Stimulated activated CD4-positive, alpha-beta T cell treated with anti-CD3 and anti-CD28 coated beads, Interleukin-1b, Interleukin-23, amount 100 ng/mL, for 4 hours (primary cell): ENCODE measurements around the gene DPEP2NB.
A peak's percentile ranks its signal among the peaks of the same experiment; 100 is the strongest.
"Not testable (repeated sequence)": the region's sequence is repeated elsewhere in the genome, so short reads cannot be mapped to it uniquely, and the experiment has no call there.

Experiments used
- DNase-seq, 2 donors: peaks; one replicate each; pipeline ENCODE4 v3.0.0-alpha.2; 2020; ENCODE audit warnings: low read depth in 2 of 2

The DPEP2NB gene

DNA sequence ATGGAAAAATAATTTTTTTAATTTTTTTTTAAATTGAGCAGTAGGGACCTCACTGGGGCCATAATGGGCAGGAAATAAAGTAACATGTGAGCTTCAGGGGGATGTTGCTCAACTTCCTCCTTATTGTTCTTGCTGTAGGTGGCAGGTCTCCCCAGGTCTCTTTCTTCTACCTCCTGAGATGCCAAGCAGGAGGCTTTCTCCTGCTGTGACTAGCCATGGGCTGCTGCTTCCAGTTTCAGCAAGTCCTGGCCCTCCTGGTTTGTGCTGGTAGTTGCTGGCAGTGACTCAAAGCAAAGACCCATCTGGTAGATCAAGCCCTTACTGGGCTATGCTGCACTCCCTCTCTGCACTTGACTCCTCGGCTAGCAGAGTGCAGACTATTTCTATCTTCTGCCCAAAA lies 2.3 kb downstream of the DPEP2NB start:
- no peak for DNase-seq

DNA sequence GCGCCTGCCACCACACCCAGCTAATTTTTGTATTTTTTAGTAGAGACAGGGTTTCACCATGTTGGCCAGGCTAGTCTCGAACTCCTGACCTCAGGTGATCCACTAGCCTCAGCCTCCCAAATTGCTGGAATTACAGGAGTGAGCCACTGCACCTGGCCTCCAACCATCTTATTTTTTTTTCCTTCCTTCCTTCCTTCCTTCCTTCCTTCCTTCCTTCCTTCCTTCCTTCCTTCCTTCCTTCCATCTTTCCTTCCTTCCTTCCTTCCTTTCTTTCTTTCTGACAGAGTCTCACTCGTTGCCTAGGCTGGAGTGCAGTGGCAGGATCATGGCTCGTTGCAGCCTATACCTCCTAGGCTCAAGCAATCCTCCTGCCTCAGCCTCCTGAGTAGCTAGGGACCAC lies 5.8 kb downstream of the DPEP2NB start:
- DNase-seq = not testable (repeated sequence)

GRCh38 chr16:68009157-68009735 lies 6.5 kb downstream of the DPEP2NB start:
- DNase-seq = no peak

DNA sequence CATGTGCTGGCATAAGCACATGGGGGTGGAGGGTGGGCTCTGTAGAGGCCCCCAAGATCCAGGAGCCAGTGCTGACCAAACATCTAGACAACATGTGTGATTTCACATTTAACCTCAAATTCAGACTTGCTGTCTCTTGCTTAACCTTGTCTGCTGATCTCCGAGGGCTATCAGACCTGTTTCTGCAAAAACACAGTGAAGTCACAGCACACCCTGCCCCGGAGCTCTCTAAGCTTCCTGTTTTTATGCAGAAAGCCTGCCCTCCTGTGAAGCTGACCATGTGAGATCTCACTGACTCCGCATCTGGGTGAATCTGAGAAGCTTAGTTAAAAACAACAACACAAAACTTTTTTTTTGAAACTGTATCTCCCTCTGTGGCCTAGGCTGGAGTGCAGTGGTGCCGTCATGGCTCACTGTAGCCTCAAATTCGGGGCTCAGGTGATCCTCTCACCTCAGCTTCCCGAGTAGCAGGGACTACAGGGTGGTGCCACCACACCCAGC lies 9.9 kb downstream of the DPEP2NB start:
- no peak for DNase-seq

- DNase-seq = no peak
These were observed 10.5 kb downstream of the DPEP2NB start for GRCh38 chr16:68005211-68005610.

DNA sequence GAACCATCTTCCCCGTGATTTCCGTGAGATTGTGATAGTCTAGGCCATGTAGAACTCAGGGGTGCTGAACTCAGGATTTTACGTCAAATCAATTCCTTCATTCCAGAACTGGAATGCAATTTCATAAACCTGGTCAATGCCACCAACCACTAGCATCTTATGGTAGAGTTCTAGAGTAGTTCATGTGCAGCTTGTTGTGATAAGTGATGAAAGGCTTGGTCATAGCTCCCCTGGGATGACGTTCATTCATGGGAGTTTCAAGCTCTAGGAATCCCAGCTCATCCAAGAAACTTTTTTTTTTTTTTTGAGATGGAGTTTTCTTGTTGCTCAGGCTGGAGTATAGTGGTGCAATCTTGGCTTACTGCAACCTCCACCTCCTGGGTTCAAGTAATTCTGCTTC lies 12.7 kb downstream of the DPEP2NB start:
- no peak for DNase-seq

GRCh38 chr16:68000450-68000849 lies 15.3 kb downstream of the DPEP2NB start:
- DNase-seq = no peak

DNA sequence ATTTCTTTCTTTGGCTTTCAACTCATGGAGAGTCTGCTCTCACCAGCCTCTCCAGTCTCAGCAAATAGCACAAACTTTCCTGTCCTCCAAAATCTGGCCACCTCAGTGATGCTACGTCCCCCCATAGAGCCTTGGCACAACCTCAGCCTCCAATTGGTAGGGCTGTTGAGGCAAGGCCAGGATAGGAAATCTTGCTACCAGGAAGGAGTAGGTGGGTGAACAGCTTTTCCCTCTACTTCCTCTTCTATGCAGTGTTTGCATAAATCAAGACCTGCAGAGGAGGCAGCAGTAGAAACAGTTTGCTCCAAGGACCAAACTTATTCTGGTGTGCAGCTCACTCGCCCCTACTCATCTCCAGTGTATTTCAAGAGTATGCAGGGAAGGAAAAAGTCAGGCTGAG lies 15.7 kb downstream of the DPEP2NB start:
- no peak for DNase-seq

DNA sequence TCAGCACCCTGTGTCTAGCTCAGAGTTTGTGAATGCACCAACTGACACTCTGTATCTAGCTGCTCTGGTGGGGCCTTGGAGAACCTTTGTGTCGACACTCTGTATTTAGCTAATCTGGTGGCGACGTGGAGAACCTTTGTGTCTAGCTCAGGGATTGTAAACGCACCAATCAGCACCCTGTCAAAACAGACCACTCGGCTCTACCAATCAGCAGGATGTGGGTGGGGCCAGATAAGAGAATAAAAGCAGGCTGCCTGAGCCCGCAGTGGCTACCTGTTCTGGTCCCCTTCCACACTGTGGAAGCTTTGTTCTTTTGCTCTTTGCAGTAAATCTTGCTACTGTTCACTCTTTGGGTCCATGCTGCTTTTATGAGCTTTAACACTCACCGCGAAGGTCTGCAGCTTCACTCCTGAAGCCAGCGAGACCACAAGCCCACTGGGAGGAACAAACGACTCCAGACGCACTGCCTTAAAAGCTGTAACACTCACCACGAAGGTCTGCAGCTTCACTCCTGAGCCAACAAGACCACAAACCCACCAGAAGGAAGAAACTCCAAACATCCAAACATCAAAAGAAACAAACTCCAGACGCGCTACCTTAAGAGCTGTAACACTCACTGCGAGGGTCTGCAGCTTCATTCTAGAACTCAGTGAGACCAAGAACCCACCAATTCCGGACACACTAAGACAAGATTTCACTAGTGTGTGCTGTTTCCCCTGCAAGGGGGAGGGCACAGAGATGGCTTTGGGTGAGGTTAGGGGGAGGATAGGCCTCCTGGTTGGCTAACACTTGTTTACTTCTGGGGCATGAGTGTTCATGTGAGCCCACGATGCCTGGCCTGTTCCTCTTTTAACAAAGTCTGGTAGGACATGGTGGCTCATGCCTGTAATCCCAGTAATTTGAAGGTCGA lies 16.7 kb downstream of the DPEP2NB start, which contains the start of gene DPEP2:
Gene DPEP2, minus strand, starts transcription at position 706 of the 910 bp plus-strand sequence. CDS start 6,272 bp downstream, outside the sequence.
- DNase-seq = not testable (repeated sequence)

DNA sequence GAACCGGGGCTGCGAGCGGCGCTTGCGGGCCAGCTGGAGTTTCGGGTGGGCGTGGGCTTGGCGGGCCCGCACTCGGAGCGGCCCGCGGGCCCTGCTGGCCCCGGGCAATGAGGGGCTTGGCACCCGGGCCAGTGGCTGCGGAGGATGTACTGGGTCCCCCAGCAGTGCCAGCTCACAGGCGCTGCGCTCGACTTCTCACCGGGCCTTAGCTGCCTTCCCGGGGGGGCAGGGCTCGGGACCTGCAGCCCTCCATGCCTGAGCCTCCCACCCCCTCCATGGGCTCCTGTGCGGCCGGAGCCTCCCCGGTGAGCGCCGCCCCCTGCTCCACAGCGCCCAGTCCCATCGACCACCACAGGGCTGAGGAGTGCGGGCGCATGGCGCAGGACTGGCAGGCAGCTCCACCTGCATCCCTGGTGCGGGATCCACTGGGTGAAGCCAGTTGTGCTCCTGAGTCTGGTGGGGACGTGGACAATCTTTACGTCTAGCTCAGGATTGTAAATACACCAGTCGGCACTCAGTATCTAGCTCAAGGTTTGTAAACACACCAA lies 17.4 kb downstream of the DPEP2NB start:
- not testable (repeated sequence) for DNase-seq

GRCh38 chr16:67996666-67997065 lies 19.0 kb downstream of the DPEP2NB start:
- DNase-seq = no peak

DNA sequence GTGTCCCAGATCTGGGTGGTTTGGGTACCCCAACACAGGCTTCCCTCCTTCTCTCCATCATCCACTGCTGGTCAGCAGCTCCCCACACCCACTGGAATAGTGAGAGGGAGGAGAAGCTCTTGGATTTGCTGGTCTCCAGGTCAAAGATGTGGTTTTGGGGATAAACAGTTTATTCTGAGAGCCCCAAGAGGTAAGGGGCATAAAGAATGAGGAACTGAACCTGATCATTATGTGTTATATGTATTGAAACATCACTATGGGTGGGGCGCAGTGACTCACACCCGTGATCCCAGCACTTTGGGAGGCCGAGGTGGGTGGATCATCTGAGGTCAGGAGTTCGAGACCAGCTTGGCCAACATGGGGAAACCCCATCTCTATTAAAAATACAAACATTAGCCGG lies 20.3 kb downstream of the DPEP2NB start:
- DNase-seq = no peak

DNA sequence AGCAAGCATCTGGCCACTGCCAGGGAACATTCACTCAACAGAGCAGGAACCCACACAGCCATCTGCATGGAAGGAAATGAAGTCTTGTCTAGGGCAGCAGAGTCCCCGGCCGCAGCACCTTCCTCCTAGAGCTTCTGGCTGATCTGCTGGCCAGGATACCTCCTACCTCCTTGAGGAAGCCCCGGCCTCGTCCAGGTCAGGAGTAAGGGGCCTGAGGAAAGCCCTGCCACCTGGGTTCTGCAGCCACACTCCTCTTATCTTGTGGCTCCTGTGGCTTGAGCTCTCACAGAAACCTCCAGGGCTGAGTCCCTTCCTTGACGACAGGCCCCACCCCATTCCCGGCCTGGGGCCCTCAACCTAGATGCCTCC lies 21.7 kb downstream of the DPEP2NB start:
- DNase-seq = not testable (repeated sequence)

GRCh38 chr16:67993207-67994039 lies 22.3 kb downstream of the DPEP2NB start:
- DNase-seq = peak; percentile 72 to 79

DNA sequence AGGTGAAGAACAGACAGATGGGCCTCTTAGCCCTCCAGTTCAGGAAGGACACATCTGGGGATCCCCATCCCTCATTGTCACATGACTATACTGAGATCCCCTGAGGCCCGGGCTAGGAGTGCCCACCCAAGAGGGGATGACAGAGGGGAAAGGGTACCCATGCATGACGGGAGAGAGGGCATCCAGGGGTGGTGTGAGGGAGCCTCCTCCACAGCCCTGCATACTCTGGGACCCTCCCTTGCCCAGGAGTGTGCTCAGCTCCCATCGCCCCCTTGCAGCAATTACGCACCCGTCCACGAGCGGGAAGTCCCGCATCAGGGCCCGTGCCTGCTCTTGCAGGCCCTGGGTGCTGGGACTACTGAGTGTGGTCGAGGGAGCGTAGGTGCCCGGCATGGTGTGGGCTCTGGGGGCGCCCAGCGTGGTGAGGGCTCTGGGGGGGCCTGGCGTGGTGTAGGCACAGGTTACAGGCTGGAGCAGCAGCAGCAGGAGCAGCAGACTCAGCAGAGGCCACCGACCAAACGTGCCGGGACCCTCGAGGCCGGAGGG lies 23.0 kb downstream of the DPEP2NB start:
- DNase-seq = no peak

GRCh38 chr16:67990018-67990386 lies 25.7 kb downstream of the DPEP2NB start:
- DNase-seq = no peak

DNA sequence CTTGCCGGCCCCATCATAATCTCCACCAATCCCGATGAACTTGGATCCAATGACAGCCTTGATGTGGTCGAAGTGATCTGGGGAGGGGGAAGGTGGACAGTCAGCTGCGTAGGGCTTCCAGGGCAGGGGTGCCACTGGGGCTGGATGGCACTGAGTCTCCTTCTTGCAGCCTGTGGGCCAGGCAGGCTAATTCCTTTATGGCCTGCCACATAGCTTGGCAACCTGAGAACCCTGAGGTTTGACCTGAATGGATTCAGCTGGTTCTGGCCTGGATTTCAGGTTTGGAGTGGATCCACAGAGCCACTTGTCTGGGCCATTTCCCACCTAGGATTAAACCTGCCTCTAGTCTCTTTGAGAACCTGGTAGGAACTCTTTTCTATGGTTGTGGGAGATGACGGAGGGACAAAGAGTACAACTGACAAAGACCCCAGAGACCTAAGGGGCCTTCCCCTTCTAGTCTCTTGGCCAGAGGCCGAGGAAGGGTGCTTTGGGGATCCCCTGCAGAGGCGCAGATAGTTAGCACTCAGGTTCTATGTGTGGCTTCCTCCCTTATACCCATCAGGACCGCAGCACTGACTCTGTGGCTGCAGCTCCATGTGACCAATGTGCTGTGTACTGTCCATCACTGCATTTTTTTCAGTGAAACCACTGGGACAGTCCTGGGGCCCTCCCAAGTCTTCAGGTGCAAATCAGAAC lies 26.2 kb downstream of the DPEP2NB start:
- no peak for DNase-seq

DNA sequence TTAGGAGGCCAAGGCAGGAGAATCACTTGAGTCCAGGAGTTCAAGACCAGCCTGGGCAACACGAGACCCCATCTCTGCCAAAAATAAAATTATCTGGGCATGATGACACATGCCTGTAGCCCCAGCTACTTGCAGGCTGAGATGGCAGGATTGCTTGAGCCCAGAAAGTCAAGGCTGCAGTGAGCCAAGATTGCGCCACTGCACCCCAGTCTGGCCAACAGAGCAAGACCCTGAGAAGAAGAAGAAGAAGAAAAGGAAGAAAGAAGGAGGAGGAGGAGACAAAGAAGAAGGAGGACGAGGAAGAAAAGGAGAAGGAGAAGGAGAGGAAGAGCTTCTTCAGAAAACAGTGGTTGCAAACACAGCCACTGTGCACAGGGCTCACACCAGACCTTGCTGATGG lies 27.0 kb downstream of the DPEP2NB start:
- DNase-seq = no peak

DNA sequence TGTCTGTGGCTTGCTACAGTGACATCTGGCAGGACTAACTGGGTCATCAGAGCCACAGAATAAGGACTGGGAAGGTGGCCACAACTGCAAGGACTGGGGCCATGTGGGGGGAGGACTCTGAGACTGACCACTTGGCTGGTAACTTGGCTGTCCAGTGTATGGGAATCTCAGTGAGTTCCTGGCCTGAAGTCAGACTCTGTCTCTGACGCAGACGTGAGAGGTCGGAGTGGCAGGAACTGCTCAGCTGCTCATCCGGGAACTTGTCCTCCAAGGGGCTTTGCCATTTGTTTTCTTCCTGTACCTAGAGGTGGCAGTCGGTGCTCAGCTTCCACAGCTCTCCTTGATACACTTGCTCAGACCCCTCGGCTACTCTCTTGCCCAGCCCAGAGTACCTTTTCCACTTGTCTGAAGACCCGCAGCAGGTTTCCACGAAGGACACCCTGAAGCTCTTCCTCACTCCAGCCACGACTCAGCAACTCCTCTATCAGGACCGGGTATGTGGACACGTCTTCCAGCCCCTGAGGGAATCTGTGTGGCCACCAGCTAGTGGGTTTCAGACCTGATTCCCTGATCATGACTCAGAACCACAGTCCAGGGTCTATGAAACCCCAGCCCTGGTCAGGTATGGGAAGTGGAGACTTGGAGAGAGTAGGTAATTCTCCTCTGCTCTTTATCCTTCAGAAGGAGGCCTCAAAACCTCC lies 28.1 kb downstream of the DPEP2NB start:
- DNase-seq = no peak

DNA sequence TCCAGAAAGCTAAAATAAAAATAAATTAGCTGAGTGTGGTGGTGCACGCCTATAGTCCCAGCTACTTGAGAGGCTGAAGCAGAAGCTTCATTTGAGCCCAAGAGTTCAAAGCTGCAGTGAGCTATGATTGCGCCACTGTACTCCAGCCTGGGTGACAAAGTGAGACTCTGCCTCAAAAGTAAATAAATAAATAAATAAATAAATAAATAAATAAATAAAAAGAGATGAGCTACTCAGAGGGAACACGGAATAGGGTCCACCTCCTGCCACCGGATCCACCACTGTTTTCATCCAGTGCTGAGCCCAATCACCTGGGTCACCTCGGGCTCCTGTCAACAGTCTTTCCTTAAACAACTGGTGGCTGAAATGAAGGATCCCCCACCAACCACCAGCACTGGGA lies 28.8 kb downstream of the DPEP2NB start:
- DNase-seq = no peak
